Loucy (cell line): ENCODE data around the gene PCMT1.
"Not testable (repeated sequence)": the region's sequence is repeated elsewhere in the genome, so short reads cannot be mapped to it uniquely, and the experiment has no call there.

ENCODE experiments used
- EZH2phosphoT487 ChIP-seq: fragments of 200-600 bp; IDR thresholded peaks from 2 replicates; pipeline ENCODE4 v1.6.1; 2018; ENCODE audit warnings: antibody characterized with exemption, mild to moderate bottlenecking, moderate library complexity, borderline replicate concordance
- TF ChIP-seq, protein P1 (sequence below): fragments of 200-600 bp; sonication (generic); conservative IDR thresholded peaks from 2 replicates; pipeline ENCODE4 v1.5.1; 2014; ENCODE audit warnings: mild to moderate bottlenecking, antibody characterized with exemption, low read length

DNA sequence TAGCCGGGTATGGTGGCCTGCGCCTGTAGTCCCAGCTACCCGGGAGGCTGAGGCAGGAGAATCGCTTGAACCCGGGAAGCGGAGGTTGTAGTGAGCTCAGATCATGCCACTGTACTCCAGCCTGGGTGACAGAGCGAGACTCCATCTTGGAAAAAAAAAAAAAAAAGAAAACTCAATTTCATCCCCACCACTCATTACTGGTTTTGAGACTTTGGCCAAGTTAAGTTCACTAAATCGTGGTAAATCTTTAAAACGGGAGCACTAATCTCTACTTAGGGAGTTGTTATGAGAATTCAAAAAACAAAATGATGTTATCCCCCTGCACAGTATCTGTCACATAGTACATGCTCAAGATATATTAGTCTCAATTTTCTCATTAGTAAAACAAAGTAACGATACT lies 4.3 kb upstream of the PCMT1 start:
- TF ChIP-seq, protein P1, sequence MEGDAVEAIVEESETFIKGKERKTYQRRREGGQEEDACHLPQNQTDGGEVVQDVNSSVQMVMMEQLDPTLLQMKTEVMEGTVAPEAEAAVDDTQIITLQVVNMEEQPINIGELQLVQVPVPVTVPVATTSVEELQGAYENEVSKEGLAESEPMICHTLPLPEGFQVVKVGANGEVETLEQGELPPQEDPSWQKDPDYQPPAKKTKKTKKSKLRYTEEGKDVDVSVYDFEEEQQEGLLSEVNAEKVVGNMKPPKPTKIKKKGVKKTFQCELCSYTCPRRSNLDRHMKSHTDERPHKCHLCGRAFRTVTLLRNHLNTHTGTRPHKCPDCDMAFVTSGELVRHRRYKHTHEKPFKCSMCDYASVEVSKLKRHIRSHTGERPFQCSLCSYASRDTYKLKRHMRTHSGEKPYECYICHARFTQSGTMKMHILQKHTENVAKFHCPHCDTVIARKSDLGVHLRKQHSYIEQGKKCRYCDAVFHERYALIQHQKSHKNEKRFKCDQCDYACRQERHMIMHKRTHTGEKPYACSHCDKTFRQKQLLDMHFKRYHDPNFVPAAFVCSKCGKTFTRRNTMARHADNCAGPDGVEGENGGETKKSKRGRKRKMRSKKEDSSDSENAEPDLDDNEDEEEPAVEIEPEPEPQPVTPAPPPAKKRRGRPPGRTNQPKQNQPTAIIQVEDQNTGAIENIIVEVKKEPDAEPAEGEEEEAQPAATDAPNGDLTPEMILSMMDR, result not testable (repeated sequence)
- TF ChIP-seq EZH2phosphoT487, result not testable (repeated sequence)
